ENCODE results near the gene WFDC12.
A peak's percentile ranks its signal among the peaks of the same experiment; 100 is the strongest.

The WFDC12 gene

DNA sequence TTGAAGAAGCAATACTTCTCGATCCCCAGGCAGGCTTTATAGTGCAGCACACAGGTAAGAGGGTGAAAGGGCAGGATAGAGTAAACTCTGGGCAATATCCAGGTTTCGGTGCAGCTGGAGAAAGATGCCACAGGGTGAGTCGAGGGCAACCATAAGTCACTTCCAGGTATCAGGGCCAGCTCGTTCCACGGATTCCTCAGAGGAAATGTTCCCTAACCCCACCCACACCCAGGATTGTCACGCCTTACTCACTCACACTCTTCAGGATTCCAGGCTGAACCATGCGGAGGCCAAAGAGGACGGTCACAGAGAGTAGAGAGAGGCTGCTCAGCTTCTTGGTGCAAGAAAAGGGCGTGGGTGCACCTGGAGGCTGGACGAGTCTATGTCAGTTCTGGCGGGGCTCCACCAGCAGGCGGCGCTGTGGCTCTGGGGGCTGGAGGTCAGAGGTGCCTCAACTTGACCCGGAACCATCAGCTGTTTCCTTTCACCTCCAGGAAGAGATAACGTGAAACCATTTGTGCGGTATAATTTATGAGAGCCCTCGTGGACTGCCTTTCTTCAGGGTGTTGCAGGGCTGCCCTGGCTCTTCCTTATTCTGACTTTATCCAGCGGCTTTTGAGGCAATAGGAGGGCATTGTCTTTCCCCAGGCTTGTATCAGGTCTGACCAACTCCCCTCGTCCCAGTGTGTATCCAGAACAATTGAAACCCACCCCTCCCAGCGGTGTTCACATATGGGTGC is 14.5 kb upstream of the WFDC12 start:
- no peak overlapping the region for H3K4me3 ChIP-seq (replicated peaks; ENCODE audit: low read depth, low read length)
- DNase-seq (ENCODE audit: extremely low read depth, low read depth): no peak

DNA sequence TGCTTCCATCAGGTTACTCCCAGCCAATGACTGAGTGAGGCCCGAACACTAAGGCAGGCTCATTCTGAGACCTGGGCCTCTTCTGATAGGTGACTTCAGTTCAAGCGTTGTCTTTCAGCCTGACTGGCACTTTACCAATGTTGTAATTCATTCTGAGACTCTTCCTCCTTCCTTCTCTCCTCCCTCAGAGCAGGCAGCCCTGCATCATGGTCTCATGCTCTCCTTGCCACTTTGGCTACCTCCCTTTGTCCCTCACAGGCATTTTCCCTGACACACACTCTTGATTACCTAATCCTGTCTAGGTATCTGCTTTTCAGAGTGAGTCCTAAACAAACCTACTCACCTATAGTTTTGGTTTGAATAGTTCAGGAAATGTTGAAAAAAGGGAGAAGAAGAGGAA is 12.6 kb upstream of the WFDC12 start:
- no peak for DNase-seq (ENCODE audit: extremely low read depth, low read depth)
- no peak overlapping the region for H3K4me3 ChIP-seq (replicated peaks; ENCODE audit: low read depth, low read length)
- TF ChIP-seq, protein P1, sequence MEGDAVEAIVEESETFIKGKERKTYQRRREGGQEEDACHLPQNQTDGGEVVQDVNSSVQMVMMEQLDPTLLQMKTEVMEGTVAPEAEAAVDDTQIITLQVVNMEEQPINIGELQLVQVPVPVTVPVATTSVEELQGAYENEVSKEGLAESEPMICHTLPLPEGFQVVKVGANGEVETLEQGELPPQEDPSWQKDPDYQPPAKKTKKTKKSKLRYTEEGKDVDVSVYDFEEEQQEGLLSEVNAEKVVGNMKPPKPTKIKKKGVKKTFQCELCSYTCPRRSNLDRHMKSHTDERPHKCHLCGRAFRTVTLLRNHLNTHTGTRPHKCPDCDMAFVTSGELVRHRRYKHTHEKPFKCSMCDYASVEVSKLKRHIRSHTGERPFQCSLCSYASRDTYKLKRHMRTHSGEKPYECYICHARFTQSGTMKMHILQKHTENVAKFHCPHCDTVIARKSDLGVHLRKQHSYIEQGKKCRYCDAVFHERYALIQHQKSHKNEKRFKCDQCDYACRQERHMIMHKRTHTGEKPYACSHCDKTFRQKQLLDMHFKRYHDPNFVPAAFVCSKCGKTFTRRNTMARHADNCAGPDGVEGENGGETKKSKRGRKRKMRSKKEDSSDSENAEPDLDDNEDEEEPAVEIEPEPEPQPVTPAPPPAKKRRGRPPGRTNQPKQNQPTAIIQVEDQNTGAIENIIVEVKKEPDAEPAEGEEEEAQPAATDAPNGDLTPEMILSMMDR (IDR thresholded peaks at IDR 0.05; ENCODE audit: low read depth, low read length, missing control alignments): no peak

More for the DNA sequence above, 14.5 kb upstream of the WFDC12 start:
- TF ChIP-seq, protein P1 (IDR thresholded peaks at IDR 0.05; ENCODE audit: low read depth, low read length, missing control alignments): peak; percentile 83

DNA sequence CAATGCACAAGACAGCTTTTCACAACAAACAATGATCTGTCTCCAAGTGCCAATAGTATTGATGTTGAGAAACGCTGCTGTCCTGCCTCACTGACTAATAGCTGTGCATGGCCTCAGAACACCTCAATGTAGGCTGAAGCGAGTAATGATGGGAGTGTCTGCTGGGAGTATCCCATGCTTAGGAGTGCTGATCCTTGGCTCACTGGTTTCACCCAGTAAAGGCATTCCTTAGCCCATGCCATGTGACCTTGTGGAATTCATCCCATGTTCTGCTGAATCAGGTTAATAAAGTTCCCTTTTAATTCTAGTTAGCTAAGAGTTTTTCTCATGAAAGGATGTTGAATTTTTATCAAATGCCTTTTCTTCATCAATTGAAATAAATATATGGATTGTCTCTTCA is 3.8 kb upstream of the WFDC12 start:
- no peak for DNase-seq (ENCODE audit: extremely low read depth, low read depth)
- H3K4me3 ChIP-seq (replicated peaks; ENCODE audit: low read depth, low read length): no peak overlapping the region
- TF ChIP-seq, protein P1 (IDR thresholded peaks at IDR 0.05; ENCODE audit: low read depth, low read length, missing control alignments): no peak

DNA sequence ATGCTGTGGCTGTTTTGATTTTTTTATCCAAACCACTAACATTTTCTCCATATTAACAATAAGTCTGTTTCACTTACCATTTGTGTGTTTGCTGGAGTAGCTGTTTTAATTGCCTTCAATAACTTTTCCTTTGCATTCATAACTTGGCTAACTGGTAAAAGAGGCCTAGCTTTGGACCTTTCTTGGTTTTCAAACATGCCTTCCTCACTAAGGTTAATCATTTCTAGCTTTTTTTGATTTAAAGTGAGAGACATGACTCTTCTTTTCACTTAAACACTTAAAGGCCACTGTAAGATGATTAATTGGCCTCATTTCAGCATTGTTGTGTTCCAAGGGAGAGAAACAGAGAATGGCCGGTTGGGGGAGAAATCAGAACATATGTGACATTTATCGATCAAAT is 2.9 kb downstream of the WFDC12 start:
- H3K4me3 ChIP-seq (replicated peaks; ENCODE audit: low read depth, low read length): no peak overlapping the region
- DNase-seq (ENCODE audit: extremely low read depth, low read depth): no peak
- TF ChIP-seq, protein P1 (IDR thresholded peaks at IDR 0.05; ENCODE audit: low read depth, low read length, missing control alignments): no peak

DNA sequence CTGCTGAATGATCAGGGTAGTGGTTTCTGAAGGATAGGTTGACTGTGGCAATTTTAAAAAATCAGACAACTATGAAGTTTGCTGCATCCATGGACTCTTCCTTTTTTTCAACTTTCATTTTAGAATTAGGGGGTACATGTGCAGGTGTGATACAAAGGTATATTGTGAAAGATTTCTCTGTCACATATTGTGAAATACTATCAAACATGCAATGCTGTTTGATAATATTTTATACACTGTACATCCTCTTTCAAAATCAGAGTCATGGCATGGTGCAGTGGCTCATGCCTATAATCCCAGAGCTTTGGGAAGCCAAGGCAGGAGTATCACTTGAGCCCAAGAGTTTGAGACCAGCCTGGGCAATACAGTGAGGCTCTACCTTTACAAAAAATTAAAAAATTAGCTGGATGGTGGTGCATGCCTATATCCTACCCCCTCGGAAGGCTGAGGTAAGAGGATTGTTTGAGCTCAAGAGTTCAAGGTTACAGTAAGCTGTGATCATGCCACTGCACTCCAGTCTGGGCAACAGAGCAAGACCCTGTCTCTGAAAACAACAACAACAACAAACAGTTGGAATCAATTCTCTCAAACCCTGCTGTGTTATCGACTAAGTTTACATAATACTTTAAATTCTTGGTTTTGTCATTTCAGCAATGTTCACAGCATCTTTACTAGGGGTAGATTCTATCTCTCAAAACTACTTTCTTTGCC is 4.6 kb downstream of the WFDC12 start:
- TF ChIP-seq, protein P1 (IDR thresholded peaks at IDR 0.05; ENCODE audit: low read depth, low read length, missing control alignments): no peak
- no peak for DNase-seq (ENCODE audit: extremely low read depth, low read depth)
- H3K4me3 ChIP-seq (replicated peaks; ENCODE audit: low read depth, low read length): no peak overlapping the region

DNA sequence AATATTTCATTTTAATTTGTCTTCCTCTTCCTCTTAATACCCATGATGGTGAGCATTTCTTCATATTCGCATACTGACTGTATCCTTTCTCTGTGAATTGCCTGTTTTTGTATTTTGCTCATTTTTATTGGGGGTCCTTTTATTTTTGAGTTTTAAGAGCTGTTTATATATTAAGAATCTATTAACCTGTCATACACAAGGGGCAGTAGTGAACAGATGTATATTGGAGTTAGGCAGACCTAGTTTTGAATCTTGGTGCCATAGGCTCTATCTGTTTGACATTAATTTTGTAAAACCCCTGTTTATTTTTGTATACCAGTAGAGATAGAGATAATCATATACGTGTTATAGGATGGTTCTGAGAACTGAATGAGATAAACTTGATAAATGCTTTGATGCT is 6.2 kb downstream of the WFDC12 start:
- TF ChIP-seq, protein P1 (IDR thresholded peaks at IDR 0.05; ENCODE audit: low read depth, low read length, missing control alignments): no peak
- H3K4me3 ChIP-seq (replicated peaks; ENCODE audit: low read depth, low read length): no peak overlapping the region
- DNase-seq (ENCODE audit: extremely low read depth, low read depth): no peak

All from HFF-Myc (cell line).